IMR-90 (cell line): ENCODE measurements around the gene BMP5. TPM values are rescaled to one million over a fixed set of nuclear protein-coding genes. Genes with fewer than 3 reads are reported as not detected.

Experiments
- ATAC-seq: fragments of 200-7000 bp; cut with Tn5 transposase; 2 replicates; pipeline ENCODE4 v1.9.1; 2020; ENCODE audit warnings: low read depth, mild to moderate bottlenecking, moderate library complexity
- BruUV-seq: library from RNA; stranded (reverse); fragments of 400-500 nt; replicated peaks from 2 replicates; lab custom pipeline; 2021; lab: Mats Ljungman, UMichigan
- CTCF ChIA-PET: fragments of 300-600 bp; formaldehyde crosslinking; extraction: SDS; loops from one replicate; lab custom pipeline; 2021; ENCODE audit warnings: antibody characterized with exemption; lab: Yijun Ruan, JAX
- POLR2A ChIA-PET: fragments of 300-600 bp; sonication (Branson Sonifier 250); formaldehyde crosslinking; loops from one replicate; lab custom pipeline; 2022; ENCODE audit warnings: antibody characterized with exemption; ENCODE audit not compliant: unreplicated experiment; lab: Charles Lee
- DNase-seq: peaks from one replicate; pipeline ENCODE4 v3.0.0; 2013
- H2AFZ ChIP-seq: replicated peaks from 2 replicates; pipeline ENCODE3; 2013; ENCODE audit warnings: low read length, mild to moderate bottlenecking; ENCODE audit not compliant: poor library complexity
- H2AK5ac ChIP-seq: 2 replicates; pipeline ENCODE4 v1.6.1; 2013; ENCODE audit warnings: low read depth, low read length, inconsistent platforms
- H2AK9ac ChIP-seq: replicated peaks from 2 replicates; pipeline ENCODE3; 2013; ENCODE audit warnings: mild to moderate bottlenecking, low read depth, low read length, moderate library complexity; ENCODE audit not compliant: poor library complexity
- H2BK120ac ChIP-seq: 2 replicates; pipeline ENCODE4 v1.6.1; 2013; ENCODE audit warnings: low read depth, low read length, inconsistent platforms
- H2BK15ac ChIP-seq: 3 replicates; pipeline ENCODE4 v1.6.1; 2013; ENCODE audit warnings: low read depth, low read length, inconsistent platforms
- H2BK20ac ChIP-seq: 2 replicates; pipeline ENCODE4 v1.6.1; 2013; ENCODE audit warnings: low read depth, mild to moderate bottlenecking, inconsistent platforms, low read length, moderate library complexity
- H2BK5ac ChIP-seq: 2 replicates; pipeline ENCODE4 v1.6.1; 2013; ENCODE audit warnings: mild to moderate bottlenecking, low read depth, low read length, inconsistent platforms; ENCODE audit not compliant: poor library complexity, severe bottlenecking
- H3K14ac ChIP-seq: replicated peaks from 2 replicates; pipeline ENCODE4 v1.6.1; 2013; ENCODE audit warnings: low read depth, low read length, inconsistent platforms
- H3K18ac ChIP-seq: 2 replicates; pipeline ENCODE4 v1.6.1; 2013; ENCODE audit warnings: low read depth, low read length, control low read depth
- H3K23ac ChIP-seq: 2 replicates; pipeline ENCODE4 v1.6.1; 2013; ENCODE audit warnings: low read depth, low read length, inconsistent platforms
- H3K27ac ChIP-seq: 2 replicates; pipeline ENCODE4 v1.5.1; 2013; ENCODE audit warnings: mild to moderate bottlenecking, control low read depth, low read length; ENCODE audit not compliant: insufficient read depth
- H3K27me3 ChIP-seq: 2 replicates; pipeline ENCODE4 v1.6.1; 2013; ENCODE audit warnings: low read length; ENCODE audit not compliant: control insufficient read depth, insufficient read depth
- H3K36me3 ChIP-seq: 2 replicates; pipeline ENCODE4 v1.6.1; 2013; ENCODE audit warnings: low read length, mixed read lengths; ENCODE audit not compliant: control insufficient read depth, insufficient read depth
- H3K4ac ChIP-seq: 2 replicates; pipeline ENCODE4 v1.6.1; 2013; ENCODE audit warnings: low read depth, low read length, inconsistent platforms
- H3K4me1 ChIP-seq: 2 replicates; pipeline ENCODE4 v1.6.1; 2013; ENCODE audit warnings: low read length, mixed read lengths; ENCODE audit not compliant: control insufficient read depth, insufficient read depth
- H3K4me2 ChIP-seq: 2 replicates; pipeline ENCODE4 v1.6.1; 2013; ENCODE audit warnings: low read depth, mild to moderate bottlenecking, control low read depth, low read length, moderate library complexity
- H3K4me3 ChIP-seq: 2 replicates; pipeline ENCODE4 v1.5.1; 2013; ENCODE audit warnings: low read depth, mild to moderate bottlenecking, control low read depth, low read length, moderate library complexity; ENCODE audit not compliant: insufficient read depth
- H3K56ac ChIP-seq: 2 replicates; pipeline ENCODE4 v1.6.1; 2013; ENCODE audit warnings: low read length, inconsistent platforms; ENCODE audit not compliant: insufficient read depth; ENCODE audit errors: extremely low read depth
- H3K79me1 ChIP-seq, 2 experiments: 2 replicates each; pipeline ENCODE4 v1.6.1; 2013; ENCODE audit warnings: low read length in 2 of 2, inconsistent platforms in 1 of 2, low read depth in 1 of 2
- H3K9ac ChIP-seq: 2 replicates; pipeline ENCODE4 v1.6.1; 2013; ENCODE audit warnings: low read depth, low read length, control low read depth
- H3K9me1 ChIP-seq: 2 replicates; pipeline ENCODE4 v1.6.1; 2013; ENCODE audit warnings: low read length, inconsistent platforms; ENCODE audit not compliant: insufficient read depth
- H3K9me3 ChIP-seq: 2 replicates; pipeline ENCODE4 v1.6.1; 2013; ENCODE audit warnings: low read length; ENCODE audit not compliant: control insufficient read depth, insufficient read depth
- H4K20me1 ChIP-seq: 2 replicates; pipeline ENCODE4 v1.6.1; 2013; ENCODE audit warnings: low read length, inconsistent platforms; ENCODE audit not compliant: insufficient read depth
- H4K5ac ChIP-seq: 2 replicates; pipeline ENCODE4 v1.6.1; 2013; ENCODE audit warnings: mild to moderate bottlenecking, low read depth, low read length, control low read depth
- H4K8ac ChIP-seq, 2 experiments: 2 replicates each; pipeline ENCODE4 v1.6.1; 2013; ENCODE audit warnings: low read depth in 2 of 2, low read length in 2 of 2, control low read depth in 1 of 2, inconsistent platforms in 1 of 2
- H4K91ac ChIP-seq: 2 replicates; pipeline ENCODE4 v1.6.1; 2013; ENCODE audit warnings: low read depth, low read length, inconsistent platforms; ENCODE audit not compliant: insufficient read depth
- BHLHE40 ChIP-seq: fragments of 150-350 bp; IDR thresholded peaks from 2 replicates; pipeline ENCODE4 v1.6.1; 2016; ENCODE audit warnings: mild to moderate bottlenecking, low read depth, low read length
- CEBPB ChIP-seq: IDR thresholded peaks from 2 replicates; pipeline ENCODE4 v1.6.1; 2012; ENCODE audit warnings: low read depth, low read length, improper control_type of control experiment
- CHD1 ChIP-seq: IDR thresholded peaks from 2 replicates; pipeline ENCODE4 v1.6.1; 2012; ENCODE audit warnings: low read depth, low read length, improper control_type of control experiment
- CTCF ChIP-seq: conservative IDR thresholded peaks from 2 replicates; pipeline ENCODE4 v1.5.1; 2012; ENCODE audit warnings: mild to moderate bottlenecking, low read depth, low read length, improper control_type of control experiment
- ELK1 ChIP-seq: fragments of 150-350 bp; IDR thresholded peaks from 2 replicates; pipeline ENCODE4 v1.6.1; 2016; ENCODE audit warnings: low read depth, mild to moderate bottlenecking, low read length, moderate library complexity, borderline replicate concordance
- FOS ChIP-seq: fragments of 150-350 bp; IDR thresholded peaks from 2 replicates; pipeline ENCODE4 v1.6.1; 2016; ENCODE audit warnings: low read depth, low read length
- MAFK ChIP-seq: IDR thresholded peaks from 2 replicates; pipeline ENCODE4 v1.6.1; 2012; ENCODE audit warnings: low read depth, low read length, improper control_type of control experiment
- MAZ ChIP-seq: IDR thresholded peaks from 2 replicates; pipeline ENCODE4 v1.6.1; 2012; ENCODE audit warnings: low read depth, mild to moderate bottlenecking, low read length, improper control_type of control experiment, moderate library complexity, borderline replicate concordance
- MXI1 ChIP-seq: IDR thresholded peaks from 2 replicates; pipeline ENCODE4 v1.6.1; 2012; ENCODE audit warnings: low read depth, mild to moderate bottlenecking, low read length, moderate library complexity, borderline replicate concordance
- NFE2L2 ChIP-seq: fragments of 150-350 bp; IDR thresholded peaks from 2 replicates; pipeline ENCODE4 v1.6.1; 2016; ENCODE audit warnings: low read depth, mild to moderate bottlenecking, low read length
- POLR2A ChIP-seq: IDR thresholded peaks from 2 replicates; pipeline ENCODE4 v1.6.1; 2012; ENCODE audit warnings: mild to moderate bottlenecking, low read depth, low read length
- RAD21 ChIP-seq: IDR thresholded peaks from 2 replicates; pipeline ENCODE4 v1.6.1; 2012; ENCODE audit warnings: low read length, improper control_type of control experiment
- RCOR1 ChIP-seq: IDR thresholded peaks from 2 replicates; pipeline ENCODE4 v1.6.1; 2012; ENCODE audit warnings: mild to moderate bottlenecking, low read length, improper control_type of control experiment; ENCODE audit not compliant: insufficient replicate concordance
- RFX5 ChIP-seq: IDR thresholded peaks from 2 replicates; pipeline ENCODE4 v1.8.0; 2012; ENCODE audit warnings: low read depth, mild to moderate bottlenecking, low read length, moderate library complexity
- SMC3 ChIP-seq: fragments of 150-350 bp; IDR thresholded peaks from 2 replicates; pipeline ENCODE4 v1.6.1; 2016; ENCODE audit warnings: low read depth, mild to moderate bottlenecking, antibody characterized with exemption, low read length, moderate library complexity
- USF2 ChIP-seq: fragments of 150-350 bp; IDR thresholded peaks from 2 replicates; pipeline ENCODE4 v1.6.1; 2017; ENCODE audit warnings: mild to moderate bottlenecking, antibody characterized with exemption, low read length, low read depth
- WGBS, 2 experiments: methylation state at CpG; one replicate each; pipeline versions ENCODE4 v1.1.5 to v1.1.7; 2013; ENCODE audit warnings: missing lambda C conversion rate in 2 of 2; ENCODE audit not compliant: insufficient read length in 1 of 2; ENCODE audit errors: extremely low coverage in 2 of 2; 5-methylcytosine and 5-hydroxymethylcytosine counted together
- dilution Hi-C: fragments of 300-500 bp; cut with HindIII; formaldehyde crosslinking; loops from one replicate; pipeline ENCODE4 v1.14.3; 2018; ENCODE audit warnings: low sequenced_read_pairs; ENCODE audit not compliant: unreplicated experiment
- in situ Hi-C: fragments of 300-500 bp; cut with MboI; formaldehyde crosslinking; loops from 3 replicates; pipeline ENCODE4 v1.14.3; 2019; ENCODE audit warnings: low sequenced_read_pairs, inconsistent platforms, mixed read lengths
- intact Hi-C: fragments of 100-400 bp; cut with micrococcal nuclease; formaldehyde crosslinking; loops from 2 replicates; pipeline ENCODE4 v1.10.0; 2022
- polyA plus RNA-seq, 3 experiments: library from polyadenylated mRNA; depleted of rRNA; stranded (reverse); fragments of >200 nt; gene quantifications; 2 replicates each; pipeline ENCODE4 v1.2.3, GENCODE V29; 2012; ENCODE audit warnings: low replicate concordance in 1 of 3
- total RNA-seq: library from RNA; depleted of rRNA; stranded (reverse); fragments of >200 nt; gene quantifications from 2 replicates; pipeline ENCODE4 v1.2.3, GENCODE V29; 2012

BMP5 gene
- total and polyA plus RNA-seq, 2 of the 4 experiments (the other 2 are of a cell fraction): under 0.01 to 0.02 TPM

GRCh38 chr6:55869674-55870073 is 5.7 kb downstream of the BMP5 start:
- ChIA-PET POLR2A (no interaction called here), CTCF (no interaction called here)
- no peak overlapping the region for H2BK5ac ChIP-seq
- no peak overlapping the region for H4K8ac ChIP-seq
- ATAC-seq (no peak), DNase-seq (no peak)
- H3K9ac ChIP-seq: no peak overlapping the region
- peak overlapping the region; percentile 38; the same call in 1 of the 2 replicates for H3K23ac ChIP-seq
- no TSS peak for BruUV-seq
- dilution Hi-C loops: no loop called here
- no peak overlapping the region for H2AFZ ChIP-seq
- no peaks in the 10 kb centered on the region for H3K9me3 ChIP-seq
- WGBS, 2 experiments: no CpG with 5 or more reads among the region's 1 CpG
- no peak overlapping the region for H3K18ac ChIP-seq
- H4K20me1 ChIP-seq: no peaks in the 10 kb centered on the region
- H3K36me3 ChIP-seq: no peaks in the 10 kb centered on the region
- no peak overlapping the region for H2BK15ac ChIP-seq
- no peak overlapping the region for H3K4me3 ChIP-seq
- H2AK5ac ChIP-seq: peak overlapping the region; percentile 39; the same call in 1 of the 2 replicates
- H3K56ac ChIP-seq: no peak overlapping the region
- no peaks in the 10 kb centered on the region for H3K9me1 ChIP-seq
- TF ChIP-seq RAD21: no peak
- TF ChIP-seq MAFK: no peak
- TF ChIP-seq CTCF: no peak
- TF ChIP-seq ELK1: no peak
- no peak for TF ChIP-seq BHLHE40
- no peak for TF ChIP-seq USF2
- no peak for TF ChIP-seq CEBPB
- TF ChIP-seq SMC3: no peak
- no peak for TF ChIP-seq MAZ
- TF ChIP-seq CHD1: no peak
- TF ChIP-seq RFX5: no peak
- no peak for TF ChIP-seq POLR2A
- no peak for TF ChIP-seq NFE2L2
- no peak for TF ChIP-seq FOS
- TF ChIP-seq MXI1: no peak
- no peak for TF ChIP-seq RCOR1
- H3K14ac ChIP-seq: peak overlapping the region; percentile 41; the same call in 1 of the 2 replicates
- H3K27me3 ChIP-seq: peaks cover 2% of the 10 kb centered on the region; the same call in 1 of the 2 replicates
- H3K27ac ChIP-seq: no peak overlapping the region
- no peaks in the 10 kb centered on the region for H3K79me1 ChIP-seq
- H4K91ac ChIP-seq: no peak overlapping the region
- no peak overlapping the region for H3K4me2 ChIP-seq
- 0 out of 2 replicates have a peak overlapping the region, but pooled peaks have one; percentile 43 for H3K4ac ChIP-seq
- H2AK9ac ChIP-seq: no peak overlapping the region
- in situ Hi-C loops: no loop called here
- 0 out of 2 replicates have a peak, but pooled peaks cover 2% of the 10 kb centered on the region for H3K4me1 ChIP-seq
- no peak overlapping the region for H2BK20ac ChIP-seq
- intact Hi-C loops: loop anchor here (10.0 kb wide), 1 partner anchor 1375 kb away; no protein-coding TSS in a partner anchor
- no peak overlapping the region for H4K5ac ChIP-seq
- no peak overlapping the region for H2BK120ac ChIP-seq
